Peyer's patch (tissue), 4 donors: ENCODE measurements around the gene ZNF581. TPM values are rescaled to one million over a fixed set of nuclear protein-coding genes. Genes with fewer than 3 reads are reported as not detected.

Experiments
- DNase-seq, 3 donors: peaks; one replicate each; pipeline ENCODE4 v3.0.0-alpha.2; 2017 to 2019
- H3K27ac ChIP-seq, 4 donors: fragments of 200-600 bp; sonication (generic); one replicate each; pipeline ENCODE4 v1.5.1; 2016 to 2019
- H3K27me3 ChIP-seq, 2 donors: fragments of 200-600 bp; sonication (generic); one replicate each; pipeline ENCODE4 v1.5.1; 2019
- H3K36me3 ChIP-seq, 3 donors: fragments of 200-600 bp; sonication (generic); one replicate each; pipeline ENCODE4 v1.5.1; 2016 to 2019
- H3K4me1 ChIP-seq, 4 donors: fragments of 200-600 bp; sonication (generic); one replicate each; pipeline ENCODE4 v1.5.1; 2016 to 2019
- H3K4me3 ChIP-seq, 4 donors: fragments of 200-600 bp; sonication (generic); 1 replicate in 3 of 4; 2 replicates in 1 of 4; pipeline ENCODE4 v1.5.1; 2016 to 2019; ENCODE audit warnings: mild to moderate bottlenecking in 1 of 4
- H3K9me3 ChIP-seq, 4 donors: fragments of 200-600 bp; sonication (generic); one replicate each; pipeline ENCODE4 v1.5.1; 2016 to 2019; ENCODE audit warnings: mild to moderate bottlenecking in 1 of 4
- POLR2A ChIP-seq, 2 donors: fragments of 450-650 bp; IDR thresholded peaks; one replicate each; pipeline ENCODE4 v1.5.1; 2017; ENCODE audit warnings: antibody characterized with exemption in 2 of 2, mild to moderate bottlenecking in 2 of 2, moderate library complexity in 2 of 2
- total RNA-seq, 4 donors: library from RNA; depleted of rRNA; stranded (reverse); fragments of >200 nt; gene quantifications; one replicate each; pipeline ENCODE4 v1.1.0, GENCODE V29; 2016
- TF ChIP-seq, protein P1 (sequence below), 6 experiments: fragments of 450-650 bp in 4 of 6; fragments of 200-600 bp in 2 of 6; sonication (generic) in 1 of 6; IDR thresholded peaks; one replicate each; pipeline ENCODE4 v1.5.1; 2017 to 2019; ENCODE audit warnings: antibody characterized with exemption in 6 of 6, mild to moderate bottlenecking in 3 of 6, moderate library complexity in 1 of 6

The ZNF581 gene
- total RNA-seq, 4 donors from 2014 or later = 7.7 to 28.9 (median 14.1) TPM

DNA sequence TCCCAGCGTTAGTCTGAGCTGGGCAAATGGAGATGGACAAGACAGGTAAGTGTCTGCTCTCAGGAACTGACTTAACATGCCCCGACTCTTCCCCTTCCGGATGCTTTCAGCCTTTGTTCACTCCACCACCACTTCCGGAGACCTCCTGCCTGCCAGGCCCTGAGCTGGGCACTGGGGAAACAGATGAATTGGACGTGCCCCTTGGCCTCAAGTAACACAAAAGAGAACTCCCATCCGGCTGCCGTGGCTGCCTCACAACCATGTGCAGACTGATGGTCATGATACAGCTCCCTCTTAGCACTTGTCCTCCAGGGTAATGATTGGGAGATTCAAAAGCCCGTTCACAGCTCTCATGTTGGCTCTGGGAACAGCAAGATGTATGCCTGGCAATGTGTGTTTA is 26.0 kb upstream of the ZNF581 start:
- no peak overlapping the region for H3K27ac ChIP-seq
- H3K36me3 ChIP-seq = peaks cover 0 to 53% (median 0%) of the 10 kb centered on the region in 3 donors
- H3K4me1 ChIP-seq = no peaks in the 10 kb centered on the region
- H3K4me3 ChIP-seq = no peak overlapping the region
- no peaks in the 10 kb centered on the region for H3K27me3 ChIP-seq
- DNase-seq = no peak
- TF ChIP-seq, protein P1, sequence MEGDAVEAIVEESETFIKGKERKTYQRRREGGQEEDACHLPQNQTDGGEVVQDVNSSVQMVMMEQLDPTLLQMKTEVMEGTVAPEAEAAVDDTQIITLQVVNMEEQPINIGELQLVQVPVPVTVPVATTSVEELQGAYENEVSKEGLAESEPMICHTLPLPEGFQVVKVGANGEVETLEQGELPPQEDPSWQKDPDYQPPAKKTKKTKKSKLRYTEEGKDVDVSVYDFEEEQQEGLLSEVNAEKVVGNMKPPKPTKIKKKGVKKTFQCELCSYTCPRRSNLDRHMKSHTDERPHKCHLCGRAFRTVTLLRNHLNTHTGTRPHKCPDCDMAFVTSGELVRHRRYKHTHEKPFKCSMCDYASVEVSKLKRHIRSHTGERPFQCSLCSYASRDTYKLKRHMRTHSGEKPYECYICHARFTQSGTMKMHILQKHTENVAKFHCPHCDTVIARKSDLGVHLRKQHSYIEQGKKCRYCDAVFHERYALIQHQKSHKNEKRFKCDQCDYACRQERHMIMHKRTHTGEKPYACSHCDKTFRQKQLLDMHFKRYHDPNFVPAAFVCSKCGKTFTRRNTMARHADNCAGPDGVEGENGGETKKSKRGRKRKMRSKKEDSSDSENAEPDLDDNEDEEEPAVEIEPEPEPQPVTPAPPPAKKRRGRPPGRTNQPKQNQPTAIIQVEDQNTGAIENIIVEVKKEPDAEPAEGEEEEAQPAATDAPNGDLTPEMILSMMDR (IDR thresholded peaks at IDR 0.05) = no peak
- no peak for TF ChIP-seq POLR2A (IDR thresholded peaks at IDR 0.05)
- H3K9me3 ChIP-seq = no peaks in the 10 kb centered on the region

DNA sequence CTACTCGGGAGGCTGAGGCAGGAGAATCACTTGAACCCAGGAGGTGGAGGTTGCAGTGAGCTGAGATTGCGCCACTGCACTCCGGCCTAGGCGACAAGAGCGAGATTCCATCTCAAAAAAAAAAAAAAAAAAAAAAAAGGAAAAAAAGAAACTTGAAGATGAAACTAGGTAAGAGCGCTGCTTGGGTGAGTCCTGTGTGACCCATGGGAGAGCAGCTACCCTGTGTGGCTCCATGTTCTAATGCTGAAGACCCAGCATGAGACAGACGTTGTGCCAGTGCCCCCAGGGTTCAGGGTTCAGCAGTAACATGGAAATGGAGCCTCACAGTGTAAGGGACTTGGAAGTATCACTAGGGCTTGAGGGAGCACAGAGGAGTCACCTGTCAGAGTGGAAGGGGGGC is 25.0 kb upstream of the ZNF581 start:
- H3K27me3 ChIP-seq = no peaks in the 10 kb centered on the region
- H3K27ac ChIP-seq = peak overlapping the region in 1 of 4 donors; percentile 0
- H3K36me3 ChIP-seq = peaks cover 0 to 54% (median 0%) of the 10 kb centered on the region in 3 donors
- no peak overlapping the region for H3K4me3 ChIP-seq
- TF ChIP-seq POLR2A (IDR thresholded peaks at IDR 0.05) = no peak
- TF ChIP-seq, protein P1 (IDR thresholded peaks at IDR 0.05) = no peak
- DNase-seq = no peak
- no peaks in the 10 kb centered on the region for H3K4me1 ChIP-seq
- no peaks in the 10 kb centered on the region for H3K9me3 ChIP-seq

DNA sequence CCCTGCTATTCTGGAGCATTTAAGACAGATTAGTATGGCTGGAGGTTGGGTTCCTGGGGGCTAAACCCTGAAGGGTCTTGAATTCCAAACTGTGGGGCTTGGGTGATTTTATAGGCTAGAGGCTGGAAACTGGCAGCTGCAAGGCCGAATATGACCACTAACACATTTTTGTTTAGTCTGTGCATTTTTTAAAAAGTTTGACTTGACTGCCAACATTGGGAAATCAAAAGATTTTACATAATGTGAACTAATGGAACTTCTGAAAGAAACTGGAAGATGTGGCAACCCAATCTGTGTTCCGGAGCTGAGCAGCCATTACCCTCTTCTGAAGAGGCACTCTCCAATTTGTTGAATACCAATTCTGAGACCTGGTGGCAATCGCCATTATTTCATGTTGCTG is 24.2 kb upstream of the ZNF581 start:
- DNase-seq = no peak
- no peaks in the 10 kb centered on the region for H3K4me1 ChIP-seq
- TF ChIP-seq, protein P1 (IDR thresholded peaks at IDR 0.05) = no peak
- TF ChIP-seq POLR2A (IDR thresholded peaks at IDR 0.05) = no peak
- H3K36me3 ChIP-seq = peaks cover 0 to 46% (median 0%) of the 10 kb centered on the region in 3 donors
- no peaks in the 10 kb centered on the region for H3K9me3 ChIP-seq
- H3K4me3 ChIP-seq = no peak overlapping the region
- H3K27ac ChIP-seq = peak overlapping the region in 1 of 4 donors; percentile 0
- no peaks in the 10 kb centered on the region for H3K27me3 ChIP-seq

DNA sequence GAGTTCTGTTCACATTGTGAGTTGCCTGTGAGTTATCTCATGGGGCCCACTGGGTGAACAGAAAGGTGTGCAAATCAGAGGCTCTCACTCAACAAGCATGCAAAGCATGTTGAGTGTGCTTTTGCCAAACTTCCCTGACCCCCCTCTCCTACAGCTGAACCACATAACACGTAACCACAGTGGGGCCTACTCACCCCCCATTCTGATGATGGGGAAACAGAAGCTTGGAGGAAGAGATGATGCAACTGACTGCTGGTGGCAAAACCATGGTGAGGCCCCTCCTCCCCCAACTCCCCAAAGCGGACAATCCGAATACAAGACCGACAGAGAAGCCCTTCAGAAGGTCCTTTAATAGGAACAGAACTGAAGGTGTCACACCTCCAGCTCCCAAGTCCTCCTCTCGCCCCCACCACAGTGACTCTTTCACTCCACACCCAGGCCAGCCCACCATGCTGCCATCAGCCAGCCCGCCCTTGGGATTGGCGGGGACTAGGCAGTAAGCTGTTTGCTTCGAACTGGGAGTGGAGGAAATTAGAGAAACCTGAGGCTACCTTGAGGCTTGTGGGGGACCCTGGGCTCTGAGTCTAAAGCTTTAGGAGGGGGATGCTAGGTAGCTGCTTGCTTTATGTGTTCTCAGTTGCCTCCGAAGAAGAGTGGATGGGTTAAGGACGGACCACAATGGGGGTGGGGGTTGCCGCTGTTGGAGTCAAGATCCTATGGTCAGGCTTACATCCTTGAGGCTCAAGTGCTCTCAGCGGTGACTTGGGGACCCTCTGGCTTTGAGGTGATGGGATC is 22.8 kb upstream of the ZNF581 start:
- Histone ChIP-seq H3K27me3 (no peaks in the 10 kb centered on the region), H3K9me3 (no peaks in the 10 kb centered on the region), H3K36me3 (peaks cover 0 to 34% (median 0%) of the 10 kb centered on the region in 3 donors), H3K4me3 (no peak overlapping the region), H3K4me1 (peaks cover 0 to 6% (median 0%) of the 10 kb centered on the region in 4 donors), H3K27ac (no peak overlapping the region)
- no peak for DNase-seq
- TF ChIP-seq POLR2A (IDR thresholded peaks at IDR 0.05) = no peak

DNA sequence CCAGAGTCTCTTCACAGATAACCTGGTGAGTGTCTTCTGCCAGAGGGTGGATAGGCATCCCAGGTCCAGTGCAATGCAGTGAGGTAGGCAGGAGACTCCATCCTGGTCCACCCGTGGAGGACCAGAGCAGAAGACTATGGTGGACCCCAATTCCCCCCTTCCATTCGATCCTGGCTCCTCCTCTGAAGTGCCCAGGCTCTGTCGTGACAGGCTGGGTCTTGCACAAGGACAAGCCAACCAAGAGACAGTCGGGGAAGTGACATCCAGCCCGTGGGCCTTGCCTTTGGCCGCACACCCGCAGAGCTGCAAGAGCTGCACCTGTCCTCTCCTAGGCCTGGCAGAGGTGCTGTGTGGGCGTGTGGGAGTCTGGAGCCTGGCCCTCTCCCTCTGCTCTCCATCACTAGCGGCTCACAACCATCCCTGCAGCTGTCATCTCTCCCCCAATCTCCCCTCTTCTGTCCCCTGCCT is 22.2 kb upstream of the ZNF581 start:
- H3K9me3 ChIP-seq = no peaks in the 10 kb centered on the region
- H3K4me3 ChIP-seq = no peak overlapping the region
- H3K27me3 ChIP-seq = no peaks in the 10 kb centered on the region
- peaks cover 0 to 28% (median 0%) of the 10 kb centered on the region in 3 donors for H3K36me3 ChIP-seq
- no peak for TF ChIP-seq POLR2A (IDR thresholded peaks at IDR 0.05)
- TF ChIP-seq, protein P1 (IDR thresholded peaks at IDR 0.05) = no peak
- no peak for DNase-seq
- H3K27ac ChIP-seq = no peak overlapping the region
- H3K4me1 ChIP-seq = peaks cover 0 to 6% (median 0%) of the 10 kb centered on the region in 4 donors

DNA sequence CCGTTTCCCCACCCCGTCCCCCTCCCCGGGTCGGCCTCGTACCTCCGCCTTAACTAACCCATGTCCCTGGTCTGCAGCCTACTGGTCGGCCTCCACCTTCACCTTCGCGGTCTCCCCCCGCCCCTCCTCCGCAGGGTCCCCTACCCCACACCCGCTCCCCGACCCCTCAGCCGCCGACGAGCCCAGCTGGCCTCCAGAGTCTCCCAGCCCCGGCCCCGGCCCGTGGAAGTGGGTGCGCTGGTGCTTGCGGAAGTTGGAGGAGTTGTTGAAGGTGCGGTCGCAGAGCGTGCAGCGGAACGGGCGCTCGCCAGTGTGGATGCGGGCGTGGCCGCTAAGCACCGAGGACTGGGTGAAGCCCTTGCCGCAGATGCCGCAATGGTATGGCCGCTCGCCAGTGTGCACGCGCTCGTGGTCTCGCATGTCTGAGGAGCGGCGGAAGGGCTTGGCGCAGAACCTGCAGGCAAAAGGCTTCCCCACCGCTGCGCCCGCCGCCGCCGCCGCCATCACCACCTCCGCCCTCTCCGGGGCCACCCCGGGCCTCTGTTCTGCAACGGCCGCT is 21.7 kb upstream of the ZNF581 start:
- H3K27me3 ChIP-seq = no peaks in the 10 kb centered on the region
- no peaks in the 10 kb centered on the region for H3K9me3 ChIP-seq
- H3K4me3 ChIP-seq = no peak overlapping the region
- peaks cover 0 to 6% (median 0%) of the 10 kb centered on the region in 4 donors for H3K4me1 ChIP-seq
- DNase-seq = peak in 1 of 3 donors; percentile 45
- H3K36me3 ChIP-seq = peaks cover 0 to 22% (median 0%) of the 10 kb centered on the region in 3 donors
- TF ChIP-seq POLR2A (IDR thresholded peaks at IDR 0.05) = no peak
- TF ChIP-seq, protein P1 (IDR thresholded peaks at IDR 0.05) = no peak
- no peak overlapping the region for H3K27ac ChIP-seq
